Dendritic cell treated with granulocyte-macrophage colony-stimulating factor and Interleukin-4, amounts not matched to agents 40 ng/mL and 50 ng/mL, for 4 days (primary cell): ENCODE results near the gene ATP5IF1.
A peak's percentile ranks its signal among the peaks of the same experiment; 100 is the strongest.

ENCODE experiments used
- H3K27ac Mint-ChIP-seq: one replicate; pipeline ENCODE4 v1.8.0; 2022; ENCODE audit warnings: mild to moderate bottlenecking, mixed read lengths
- H3K27me3 Mint-ChIP-seq: one replicate; pipeline ENCODE4 v1.8.0; 2022; ENCODE audit warnings: mild to moderate bottlenecking, mixed read lengths
- H3K36me3 Mint-ChIP-seq: one replicate; pipeline ENCODE4 v1.8.0; 2022; ENCODE audit warnings: low read depth, mixed read lengths
- H3K4me1 Mint-ChIP-seq: one replicate; pipeline ENCODE4 v1.8.0; 2022; ENCODE audit warnings: low read depth, mixed read lengths
- H3K4me3 Mint-ChIP-seq: one replicate; pipeline ENCODE4 v1.8.0; 2022; ENCODE audit warnings: mild to moderate bottlenecking, moderate library complexity, mixed read lengths
- H3K9me3 Mint-ChIP-seq: one replicate; pipeline ENCODE4 v1.8.0; 2022; ENCODE audit warnings: mixed read lengths
- intact Hi-C: fragments of 100-400 bp; cut with micrococcal nuclease; formaldehyde crosslinking; loops from one replicate; pipeline ENCODE4 v1.15.0; 2022

The ATP5IF1 gene

DNA sequence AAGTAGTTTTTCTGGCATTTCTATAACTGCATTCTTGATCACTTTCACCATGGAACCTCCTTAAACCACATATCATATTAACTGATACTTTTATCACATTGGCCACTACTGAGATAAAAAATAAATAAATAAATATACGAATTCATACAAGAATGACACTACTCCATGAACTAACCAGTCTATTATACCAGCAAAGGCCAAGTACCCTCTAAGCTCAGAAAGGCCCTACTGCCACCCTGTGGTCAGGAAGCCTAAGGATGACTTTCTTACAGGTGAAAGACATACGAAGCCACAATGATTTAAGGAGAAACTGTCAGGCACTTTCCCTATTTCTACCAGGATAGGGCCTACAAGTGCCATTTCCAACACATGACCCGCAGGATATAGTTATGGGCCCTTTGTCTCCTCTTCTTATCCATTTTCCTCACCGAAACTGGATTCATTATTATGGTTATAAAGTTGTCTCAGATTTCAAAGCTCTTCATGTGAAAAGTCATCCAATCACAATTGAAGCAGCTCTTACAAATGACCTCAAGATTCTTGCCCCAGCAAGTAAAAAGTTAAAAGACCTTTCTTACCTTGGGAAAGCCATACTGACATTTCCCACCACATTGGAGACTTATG, 27.0 kb upstream of the ATP5IF1 start:
- intact Hi-C loops, result loop anchor here (2.0 kb wide), 1 partner anchor 118 kb away; no protein-coding TSS in a partner anchor
- H3K27ac Mint-ChIP-seq, result no peak overlapping the region
- no peaks in the 10 kb centered on the region for H3K27me3 Mint-ChIP-seq

DNA sequence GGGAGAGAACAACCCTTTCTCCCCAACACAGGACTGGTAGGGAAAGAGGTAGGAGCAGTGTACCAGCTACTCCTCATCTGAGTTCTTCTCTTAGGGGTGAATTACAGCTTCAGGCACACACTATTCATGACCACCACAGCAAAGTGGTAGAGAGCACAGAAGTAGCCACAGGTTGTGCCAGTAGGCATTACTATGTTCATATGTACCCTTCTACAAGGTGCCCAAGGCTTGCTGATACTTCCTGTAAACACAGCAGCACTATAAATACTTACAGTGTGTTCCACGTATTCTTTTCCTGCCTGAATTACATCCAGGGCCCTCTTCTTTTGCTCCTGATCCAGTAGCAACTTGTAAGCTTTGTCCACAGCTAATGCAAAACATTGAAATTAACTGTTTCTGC, 26.2 kb upstream of the ATP5IF1 start:
- Mint-ChIP-seq H3K9me3 (no peaks in the 10 kb centered on the region), H3K36me3 (peaks cover 77% of the 10 kb centered on the region), H3K27ac (no peak overlapping the region), H3K4me3 (no peak overlapping the region), H3K27me3 (no peaks in the 10 kb centered on the region), H3K4me1 (no peaks in the 10 kb centered on the region)
- intact Hi-C loops, result loop anchor here (2.0 kb wide), 1 partner anchor 119 kb away; no protein-coding TSS in a partner anchor

More for the DNA sequence above, 27.0 kb upstream of the ATP5IF1 start:
- H3K9me3 Mint-ChIP-seq, result no peaks in the 10 kb centered on the region
- H3K4me1 Mint-ChIP-seq, result no peaks in the 10 kb centered on the region
- H3K36me3 Mint-ChIP-seq, result peaks cover 81% of the 10 kb centered on the region
- no peak overlapping the region for H3K4me3 Mint-ChIP-seq

DNA sequence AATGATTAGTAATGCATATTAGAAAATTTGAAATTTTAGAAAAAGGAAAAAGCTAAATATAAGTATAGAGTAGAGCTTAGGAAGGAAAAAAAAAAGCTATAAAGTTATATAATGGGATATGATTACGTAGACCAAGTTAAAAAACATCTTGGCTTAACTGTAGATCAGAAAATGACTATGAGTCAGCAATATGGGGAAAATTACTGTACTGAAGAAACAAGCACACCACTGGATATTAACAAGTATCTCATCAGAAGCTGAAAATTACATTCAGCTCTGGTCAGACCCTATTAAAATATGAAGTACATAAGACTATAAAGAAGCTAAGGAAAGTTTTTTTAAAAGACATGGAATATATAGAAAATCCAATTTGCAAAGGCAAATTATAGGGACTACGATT, 22.6 kb upstream of the ATP5IF1 start:
- no peaks in the 10 kb centered on the region for H3K9me3 Mint-ChIP-seq
- H3K4me1 Mint-ChIP-seq, result no peaks in the 10 kb centered on the region
- H3K27me3 Mint-ChIP-seq, result no peaks in the 10 kb centered on the region
- no peak overlapping the region for H3K4me3 Mint-ChIP-seq
- no peak overlapping the region for H3K27ac Mint-ChIP-seq
- intact Hi-C loops, result no loop called here
- H3K36me3 Mint-ChIP-seq, result peaks cover 88% of the 10 kb centered on the region

DNA sequence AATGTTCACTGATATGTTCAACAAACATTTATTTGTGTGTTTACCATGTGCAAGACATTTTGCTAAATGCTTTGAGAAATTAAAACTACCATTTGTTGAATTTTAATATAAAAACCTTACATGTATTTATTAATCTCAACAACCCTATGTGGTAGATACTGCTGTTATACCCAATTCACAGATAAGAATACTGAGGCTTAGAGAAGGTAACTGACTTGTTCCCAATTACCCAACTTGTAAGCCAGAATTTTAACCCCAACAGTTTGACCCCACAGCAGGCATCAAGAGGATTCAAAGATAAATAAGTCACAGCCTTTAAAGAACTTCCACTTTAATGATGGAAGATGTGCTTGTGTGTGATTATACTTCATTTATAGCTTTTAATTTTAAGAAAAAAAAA, 6.8 kb upstream of the ATP5IF1 start:
- peaks cover 20% of the 10 kb centered on the region for H3K4me1 Mint-ChIP-seq
- H3K27ac Mint-ChIP-seq, result no peak overlapping the region
- intact Hi-C loops, result no loop called here
- peaks cover 76% of the 10 kb centered on the region for H3K36me3 Mint-ChIP-seq
- no peak overlapping the region for H3K4me3 Mint-ChIP-seq
- no peaks in the 10 kb centered on the region for H3K27me3 Mint-ChIP-seq
- no peaks in the 10 kb centered on the region for H3K9me3 Mint-ChIP-seq

DNA sequence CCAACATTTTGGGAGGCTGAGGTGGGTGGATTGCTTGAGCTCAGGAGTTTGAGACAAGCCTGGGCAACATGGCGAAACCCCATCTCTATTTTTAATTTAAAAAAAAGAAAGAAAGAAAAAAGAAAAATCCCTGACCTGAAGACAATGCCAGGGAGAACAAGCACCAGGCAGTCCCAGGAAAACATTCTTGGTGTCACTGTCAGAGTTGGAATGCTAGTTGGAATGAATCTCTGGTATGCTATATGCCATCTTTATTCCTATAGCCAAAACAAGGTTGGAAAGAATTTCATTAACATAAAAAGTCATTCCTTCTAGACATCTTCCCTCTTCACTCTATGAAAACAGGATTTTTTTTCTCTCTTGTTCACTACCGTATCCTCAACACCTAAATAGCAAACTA, 5.9 kb upstream of the ATP5IF1 start:
- Mint-ChIP-seq H3K36me3 (peaks cover 66% of the 10 kb centered on the region), H3K9me3 (no peaks in the 10 kb centered on the region), H3K4me1 (peaks cover 20% of the 10 kb centered on the region), H3K27me3 (no peaks in the 10 kb centered on the region), H3K27ac (no peak overlapping the region), H3K4me3 (no peak overlapping the region)
- intact Hi-C loops, result loop anchor here (10.0 kb wide), 1 partner anchor 55 kb away; the partner anchor contains the start of gene PTAFR

DNA sequence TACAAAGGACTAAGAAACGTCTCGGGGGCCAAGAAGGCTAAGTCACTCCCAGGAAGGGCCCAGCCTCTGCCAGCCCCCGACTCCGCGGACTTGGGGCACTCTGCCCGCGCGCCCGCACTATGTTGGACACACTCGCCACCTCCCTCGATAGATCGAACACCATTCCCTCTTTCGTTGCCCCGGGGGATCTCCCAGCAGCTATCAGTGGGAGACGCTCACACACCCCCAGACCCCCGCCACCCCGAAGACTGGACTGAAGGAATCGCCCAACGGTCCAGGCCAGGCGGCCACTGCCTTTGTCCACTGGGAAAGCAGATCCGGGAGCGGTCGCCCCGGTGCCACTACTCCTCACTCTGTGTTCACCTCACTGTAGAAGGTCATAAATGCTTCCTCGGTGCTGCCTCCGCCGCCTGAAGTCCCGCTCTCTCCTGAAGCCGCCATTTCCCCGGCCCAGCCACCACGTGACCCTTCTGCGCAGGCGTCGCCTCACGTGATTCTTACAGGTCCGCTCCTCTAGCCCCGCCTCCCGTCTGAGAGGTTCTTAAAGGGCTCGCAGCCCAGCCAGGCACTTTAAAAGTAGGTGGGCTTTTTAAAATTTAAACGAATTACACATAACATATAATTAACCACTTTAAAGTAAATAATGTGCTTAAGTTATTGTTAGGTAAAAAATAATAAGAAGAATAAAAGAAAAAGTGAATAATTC, 3.2 kb upstream of the ATP5IF1 start, which contains the start of gene DNAJC8:
Gene DNAJC8 (minus strand): TSS at position 472 of the 706 bp plus-strand sequence. CDS start 31 bp downstream, at position 441.
- H3K36me3 Mint-ChIP-seq, result peaks cover 39% of the 10 kb centered on the region
- no peaks in the 10 kb centered on the region for H3K27me3 Mint-ChIP-seq
- peak within 1 kb of the TSS; percentile 90 for H3K4me3 Mint-ChIP-seq
- intact Hi-C loops, result loop anchor here (10.0 kb wide), 1 partner anchor 58 kb away; the partner anchor contains the start of gene PTAFR
- H3K9me3 Mint-ChIP-seq, result no peaks in the 10 kb centered on the region
- H3K4me1 Mint-ChIP-seq, result peaks cover 20% of the 10 kb centered on the region
- peak within 1 kb of the TSS; percentile 94 for H3K27ac Mint-ChIP-seq

DNA sequence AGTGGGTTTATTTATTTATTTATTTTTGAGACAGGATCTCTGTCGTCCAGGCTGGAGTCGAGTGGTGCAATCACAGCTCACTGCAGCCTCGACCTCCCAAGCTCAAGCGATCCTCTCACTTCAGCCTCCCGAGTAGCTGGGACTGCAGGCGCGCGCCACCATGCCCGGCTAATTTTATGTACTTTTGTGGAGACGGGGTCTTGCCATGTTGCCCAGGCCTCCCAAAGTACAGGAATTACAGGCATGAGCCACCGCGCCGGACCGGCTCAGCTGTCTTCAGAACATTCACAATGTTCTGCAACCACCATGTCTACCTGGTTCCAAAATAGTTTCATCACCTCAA, 2.7 kb upstream of the ATP5IF1 start:
- H3K4me3 Mint-ChIP-seq, result peak overlapping the region; percentile 44
- H3K27ac Mint-ChIP-seq, result peak overlapping the region; percentile 94
- H3K4me1 Mint-ChIP-seq, result peaks cover 20% of the 10 kb centered on the region
- intact Hi-C loops, result loop anchor here (10.0 kb wide), 1 partner anchor 58 kb away; the partner anchor contains the start of gene PTAFR
- peaks cover 34% of the 10 kb centered on the region for H3K36me3 Mint-ChIP-seq
- no peaks in the 10 kb centered on the region for H3K9me3 Mint-ChIP-seq
- no peaks in the 10 kb centered on the region for H3K27me3 Mint-ChIP-seq

DNA sequence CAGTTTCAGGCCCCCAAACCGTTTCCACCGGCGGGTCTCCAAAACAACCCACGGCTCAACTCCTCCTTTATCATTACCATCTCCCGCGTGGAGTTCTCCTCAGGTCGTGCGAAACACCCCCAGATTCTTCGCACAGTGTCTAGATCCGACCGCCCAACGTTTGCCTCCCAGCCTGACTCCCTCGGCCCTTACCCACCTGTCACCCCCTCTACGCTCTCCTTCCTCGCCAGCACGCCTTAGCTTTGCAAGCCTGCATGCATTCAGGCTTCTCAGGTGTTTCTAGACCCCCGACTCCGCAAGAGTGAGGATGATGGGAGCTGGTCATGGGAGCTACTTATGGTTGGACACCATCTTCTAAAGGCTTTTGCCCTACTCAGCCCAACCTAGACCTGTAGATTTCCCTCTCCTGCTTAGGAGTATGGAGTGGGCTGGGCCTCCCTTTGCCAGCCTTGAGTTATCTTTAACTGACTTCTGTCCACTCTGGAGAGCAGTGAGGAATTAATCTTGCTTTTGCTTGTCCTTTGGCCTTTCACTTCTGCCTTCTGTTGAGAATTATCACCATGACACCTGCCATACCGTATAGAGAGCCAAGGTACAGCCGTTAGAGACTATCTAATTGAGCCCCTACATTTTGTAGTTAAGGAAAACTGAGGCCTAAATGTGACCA, 865 bp downstream of the ATP5IF1 start:
- Mint-ChIP-seq H3K9me3 (no peaks in the 10 kb centered on the region), H3K27me3 (no peaks in the 10 kb centered on the region), H3K4me1 (peaks cover 5% of the 10 kb centered on the region), H3K4me3 (no peak overlapping the region), H3K27ac (no peak overlapping the region), H3K36me3 (peaks cover 22% of the 10 kb centered on the region)
- intact Hi-C loops, result loop anchor here (10.0 kb wide), 1 partner anchor 62 kb away; the partner anchor contains the start of gene PTAFR

DNA sequence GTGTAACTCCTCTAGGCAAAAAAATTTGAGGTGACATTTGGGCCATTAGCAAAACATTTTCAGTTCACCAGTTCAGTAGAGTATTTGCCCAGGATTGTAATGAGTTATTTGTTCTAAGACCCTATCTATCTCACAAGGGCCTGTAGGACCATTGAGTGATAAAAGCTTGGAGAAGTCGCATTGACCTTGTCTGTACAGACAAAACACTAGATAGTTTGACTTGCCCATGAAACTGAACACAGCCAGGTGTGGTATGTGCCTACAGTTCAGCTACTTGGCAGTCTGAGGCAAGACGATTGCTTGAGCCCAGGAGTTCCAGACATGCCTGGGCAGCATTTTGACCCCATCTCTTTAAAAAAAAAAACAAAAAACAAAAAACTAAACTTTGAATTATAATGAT, 3.1 kb downstream of the ATP5IF1 start:
- intact Hi-C loops, result loop anchor here (10.0 kb wide), 1 partner anchor 64 kb away; the partner anchor contains the start of gene PTAFR

DNA sequence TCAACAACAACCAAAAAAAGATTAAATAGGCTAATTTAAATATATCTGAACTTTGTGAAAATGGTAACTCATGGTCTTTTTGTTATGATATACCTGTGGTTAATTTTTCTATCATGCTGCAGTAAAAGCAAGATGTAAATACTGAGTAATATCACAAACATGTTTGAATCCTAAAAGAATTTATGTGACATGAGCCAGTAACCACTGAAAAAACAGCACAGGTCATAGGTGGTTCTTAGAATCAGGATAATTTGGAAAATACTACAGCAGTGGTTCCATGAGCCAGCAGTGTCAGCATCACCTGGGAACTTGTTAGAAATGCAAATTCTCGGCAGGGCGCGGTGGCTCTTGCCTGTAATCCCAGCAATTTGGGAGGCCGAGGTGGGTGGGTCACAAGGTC, 4.1 kb downstream of the ATP5IF1 start:
- H3K4me3 Mint-ChIP-seq, result no peak overlapping the region
- H3K27ac Mint-ChIP-seq, result no peak overlapping the region
- intact Hi-C loops, result no loop called here
- peaks cover 10% of the 10 kb centered on the region for H3K36me3 Mint-ChIP-seq
- no peaks in the 10 kb centered on the region for H3K27me3 Mint-ChIP-seq
- peaks cover 16% of the 10 kb centered on the region for H3K4me1 Mint-ChIP-seq
- H3K9me3 Mint-ChIP-seq, result no peaks in the 10 kb centered on the region

More for the DNA sequence above, 3.1 kb downstream of the ATP5IF1 start:
- Mint-ChIP-seq H3K27ac (no peak overlapping the region), H3K36me3 (peaks cover 10% of the 10 kb centered on the region), H3K4me1 (peaks cover 5% of the 10 kb centered on the region), H3K9me3 (no peaks in the 10 kb centered on the region), H3K27me3 (no peaks in the 10 kb centered on the region), H3K4me3 (no peak overlapping the region)

DNA sequence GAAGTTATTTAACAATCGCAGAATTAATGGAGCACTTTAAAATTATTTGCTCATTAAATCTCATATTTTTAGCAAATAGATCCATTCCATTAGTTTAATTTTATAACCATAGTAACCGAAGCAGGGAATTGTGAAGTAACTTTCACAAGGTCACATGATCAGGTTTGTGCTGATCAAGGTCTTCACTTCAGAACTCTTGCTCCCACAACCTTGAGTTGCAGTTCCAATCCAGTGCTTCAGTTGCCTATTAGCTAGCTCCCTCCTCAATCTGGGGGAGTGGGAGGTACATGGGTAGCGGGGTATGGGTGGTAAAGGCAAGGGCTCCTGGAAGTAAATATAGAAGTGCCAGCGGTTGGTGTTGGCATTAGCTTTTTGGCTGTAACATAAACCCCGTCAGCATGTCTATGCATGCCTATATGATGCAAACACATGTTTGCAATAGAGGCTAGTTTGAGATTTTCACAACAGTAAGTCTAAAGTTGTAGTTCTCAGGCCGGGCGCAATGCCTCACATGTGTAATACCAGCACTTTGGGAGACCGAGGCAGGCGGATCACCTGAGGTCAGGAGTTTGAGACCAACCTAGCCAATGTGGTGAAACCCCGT, 5.8 kb downstream of the ATP5IF1 start:
- Mint-ChIP-seq H3K36me3 (peaks cover 12% of the 10 kb centered on the region), H3K4me1 (peaks cover 24% of the 10 kb centered on the region), H3K27ac (no peak overlapping the region), H3K4me3 (no peak overlapping the region), H3K27me3 (no peaks in the 10 kb centered on the region), H3K9me3 (no peaks in the 10 kb centered on the region)
- intact Hi-C loops, result no loop called here

DNA sequence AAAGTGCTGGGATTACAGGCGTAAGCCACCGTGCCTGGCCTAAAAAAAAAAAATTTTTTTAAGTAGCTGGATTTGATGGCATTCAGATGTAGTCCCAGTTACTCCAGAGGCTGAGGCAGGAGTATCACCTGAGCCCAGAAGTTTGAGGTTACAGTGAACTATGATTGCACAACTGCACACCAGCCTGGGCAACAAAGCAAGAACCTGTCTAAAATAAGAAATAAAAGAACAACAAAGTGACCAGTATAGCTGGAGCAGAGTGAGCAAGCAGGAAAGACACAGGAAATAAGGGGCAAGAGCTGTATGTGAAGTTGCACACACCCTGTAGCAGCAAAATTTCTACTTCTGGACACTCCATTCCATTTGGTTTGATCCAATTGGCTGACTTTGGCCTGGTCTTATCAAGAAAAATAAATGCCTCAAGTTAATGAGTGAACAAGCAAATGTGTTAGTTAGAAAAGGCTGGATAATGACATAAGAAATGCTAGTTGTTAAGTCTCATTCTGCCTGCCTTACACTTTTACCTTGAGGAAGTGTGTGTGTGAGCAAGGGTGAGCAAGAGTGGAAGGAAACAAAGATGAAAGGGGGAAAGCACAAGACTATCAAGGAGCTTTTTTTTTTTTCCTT, 7.9 kb downstream of the ATP5IF1 start:
- Mint-ChIP-seq H3K36me3 (peaks cover 14% of the 10 kb centered on the region), H3K9me3 (no peaks in the 10 kb centered on the region), H3K27ac (no peak overlapping the region), H3K4me3 (no peak overlapping the region), H3K27me3 (no peaks in the 10 kb centered on the region), H3K4me1 (peaks cover 41% of the 10 kb centered on the region)
- intact Hi-C loops, result no loop called here

DNA sequence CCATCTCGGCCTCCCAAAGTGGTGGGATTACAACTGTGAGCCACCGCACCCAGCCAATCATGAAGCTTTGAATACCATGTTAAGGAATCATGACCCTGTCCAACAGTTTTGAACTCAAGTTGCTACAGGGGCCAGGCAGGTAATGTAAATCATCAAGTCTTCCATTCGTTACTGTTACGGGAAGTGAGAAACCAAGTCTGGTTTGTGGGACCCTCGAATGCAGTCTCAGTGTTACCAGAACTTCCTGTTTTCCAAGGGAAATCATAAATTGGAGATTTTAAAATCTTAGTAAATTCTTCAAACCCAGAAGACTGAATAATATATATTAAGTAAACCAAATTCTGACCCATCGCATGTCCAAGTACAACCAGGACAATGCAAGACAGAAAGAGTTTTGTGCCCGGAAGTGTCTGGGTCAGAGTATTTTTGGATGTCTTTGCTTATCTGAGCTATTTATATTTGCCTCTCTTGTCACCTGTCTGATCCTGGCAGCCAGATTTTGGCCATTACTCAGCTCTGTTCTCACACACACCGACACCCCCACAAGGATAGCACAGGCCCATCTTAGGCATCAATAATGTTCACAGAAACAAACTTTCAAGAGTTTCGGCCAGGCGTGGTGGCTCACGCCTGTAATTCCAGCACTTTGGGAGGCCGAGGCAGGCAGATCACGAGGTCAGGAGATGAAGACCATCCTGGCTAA, 8.8 kb downstream of the ATP5IF1 start:
- intact Hi-C loops, result no loop called here
- H3K27me3 Mint-ChIP-seq, result no peaks in the 10 kb centered on the region
- peaks cover 12% of the 10 kb centered on the region for H3K36me3 Mint-ChIP-seq
- no peaks in the 10 kb centered on the region for H3K9me3 Mint-ChIP-seq
- H3K4me1 Mint-ChIP-seq, result peaks cover 50% of the 10 kb centered on the region
- H3K27ac Mint-ChIP-seq, result no peak overlapping the region
- H3K4me3 Mint-ChIP-seq, result no peak overlapping the region
